Astrocyte of the hippocampus (primary cell): Measurements from ENCODE around the gene TFAP2C.
"Not testable (repeated sequence)": the region's sequence is repeated elsewhere in the genome, so short reads cannot be mapped to it uniquely, and the experiment has no call there.

Experiments
- DNase-seq: peaks from one replicate; pipeline ENCODE4 v3.0.0; 2011; ENCODE audit warnings: low read depth, low spot score

TFAP2C gene

DNA sequence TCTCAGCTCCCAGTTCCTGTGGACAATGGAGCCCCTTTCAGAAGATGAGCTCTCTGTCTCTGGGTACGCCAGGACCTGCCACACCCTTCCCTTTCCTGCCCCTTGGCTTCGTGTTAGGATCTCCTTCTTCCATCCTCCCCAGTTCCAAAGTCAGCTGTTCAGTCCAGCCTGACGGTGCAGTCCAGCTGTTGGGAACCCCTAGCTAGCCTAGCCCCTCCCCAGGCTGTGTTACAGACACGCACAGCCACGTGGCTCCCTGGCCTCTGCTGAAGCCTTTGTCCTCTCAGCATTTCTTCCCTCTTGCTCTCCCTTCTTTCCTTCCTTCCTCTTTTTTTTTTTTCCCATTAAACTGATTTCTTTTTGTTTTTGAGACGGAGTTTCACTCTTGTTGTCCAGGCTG lies 12.4 kb upstream of the TFAP2C start:
- no peak for DNase-seq

DNA sequence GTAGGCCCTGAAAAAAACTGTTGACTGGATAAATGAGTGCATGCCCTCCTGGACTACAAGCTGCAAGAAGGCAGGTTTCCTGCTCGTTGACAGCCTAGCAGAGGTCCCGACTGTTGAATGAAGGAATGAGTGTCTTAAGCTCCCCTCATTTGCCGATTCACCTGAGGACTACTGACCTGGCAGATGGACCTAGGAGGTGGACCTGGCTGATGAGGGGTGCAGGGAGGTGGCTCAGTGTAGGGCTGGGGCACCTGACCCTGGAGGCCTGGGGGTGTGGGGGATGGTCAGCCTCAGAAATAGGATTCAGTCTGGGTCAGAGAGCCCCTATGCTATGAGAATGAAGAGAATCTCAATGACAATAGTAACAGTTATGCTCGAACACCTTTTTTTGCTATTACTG lies 11.6 kb upstream of the TFAP2C start:
- no peak for DNase-seq

GRCh38 chr20:56621730-56622129 lies 7.4 kb upstream of the TFAP2C start:
- peak; percentile 24 for DNase-seq

DNA sequence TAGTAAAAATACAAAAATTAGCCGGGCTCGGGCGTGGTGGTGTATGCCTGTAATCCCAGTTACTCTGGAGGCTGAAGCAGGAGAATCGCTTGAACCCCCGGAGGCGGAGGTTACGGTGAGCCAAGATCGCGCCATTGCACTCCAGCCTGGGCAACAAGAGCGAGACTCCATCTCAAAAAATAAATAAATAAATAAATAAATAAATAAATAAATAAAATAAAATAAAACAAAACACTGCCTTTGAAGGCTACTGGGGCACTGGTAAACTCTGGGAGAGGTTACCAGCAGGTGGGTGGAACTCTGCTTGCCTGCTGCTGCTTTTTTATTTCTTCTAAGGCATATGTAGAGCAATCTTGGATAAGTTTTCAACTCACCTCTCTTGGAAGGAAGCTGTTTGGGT lies 5.2 kb upstream of the TFAP2C start:
- not testable (repeated sequence) for DNase-seq

DNA sequence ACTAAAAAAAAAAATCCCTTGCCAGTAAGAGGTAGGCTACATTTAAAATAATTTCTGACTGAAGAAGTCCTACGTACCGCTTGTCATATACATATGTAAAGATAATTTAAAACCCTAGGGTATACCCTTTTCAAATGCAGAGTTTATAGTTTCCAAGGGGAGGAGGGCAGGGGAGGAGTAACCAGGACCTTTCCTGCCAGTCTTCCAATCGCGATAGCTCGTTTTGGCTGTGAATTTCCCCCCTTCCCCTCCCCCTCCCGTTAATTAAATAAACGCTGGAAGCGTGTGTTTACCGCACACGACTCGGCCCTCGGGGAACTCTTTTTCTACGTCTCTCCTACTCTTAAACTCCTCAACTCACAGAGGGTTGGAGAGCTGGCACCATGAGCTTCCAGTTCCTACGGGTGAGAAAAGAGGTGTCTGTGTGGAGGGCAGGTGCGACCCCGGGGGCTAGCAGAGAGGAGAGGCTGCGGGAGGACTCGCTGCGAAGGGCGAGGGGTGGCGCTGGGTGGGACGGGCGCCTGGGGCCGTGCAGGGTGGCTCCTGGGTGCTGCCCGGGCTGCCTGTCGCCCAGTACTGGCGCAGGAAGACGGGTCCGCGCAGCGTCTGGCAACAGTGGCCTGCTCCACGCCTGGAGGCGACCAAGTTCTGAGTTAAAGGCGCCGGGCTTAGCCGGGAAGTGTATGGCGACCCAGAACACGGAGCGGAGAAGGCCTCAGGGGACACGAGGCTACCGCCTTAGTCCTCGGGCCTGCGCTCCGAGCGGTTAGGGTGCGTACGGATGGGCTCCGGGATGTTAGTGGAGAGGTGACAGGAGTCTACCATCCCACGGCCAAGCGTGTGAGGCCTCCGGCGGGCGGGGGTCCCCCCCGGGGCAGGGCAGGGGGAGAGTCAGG lies 4.1 kb upstream of the TFAP2C start:
- no peak for DNase-seq

- DNase-seq, result no peak
Measured at GRCh38 chr20:56625837-56626236, 3.3 kb upstream of the TFAP2C start.

DNA sequence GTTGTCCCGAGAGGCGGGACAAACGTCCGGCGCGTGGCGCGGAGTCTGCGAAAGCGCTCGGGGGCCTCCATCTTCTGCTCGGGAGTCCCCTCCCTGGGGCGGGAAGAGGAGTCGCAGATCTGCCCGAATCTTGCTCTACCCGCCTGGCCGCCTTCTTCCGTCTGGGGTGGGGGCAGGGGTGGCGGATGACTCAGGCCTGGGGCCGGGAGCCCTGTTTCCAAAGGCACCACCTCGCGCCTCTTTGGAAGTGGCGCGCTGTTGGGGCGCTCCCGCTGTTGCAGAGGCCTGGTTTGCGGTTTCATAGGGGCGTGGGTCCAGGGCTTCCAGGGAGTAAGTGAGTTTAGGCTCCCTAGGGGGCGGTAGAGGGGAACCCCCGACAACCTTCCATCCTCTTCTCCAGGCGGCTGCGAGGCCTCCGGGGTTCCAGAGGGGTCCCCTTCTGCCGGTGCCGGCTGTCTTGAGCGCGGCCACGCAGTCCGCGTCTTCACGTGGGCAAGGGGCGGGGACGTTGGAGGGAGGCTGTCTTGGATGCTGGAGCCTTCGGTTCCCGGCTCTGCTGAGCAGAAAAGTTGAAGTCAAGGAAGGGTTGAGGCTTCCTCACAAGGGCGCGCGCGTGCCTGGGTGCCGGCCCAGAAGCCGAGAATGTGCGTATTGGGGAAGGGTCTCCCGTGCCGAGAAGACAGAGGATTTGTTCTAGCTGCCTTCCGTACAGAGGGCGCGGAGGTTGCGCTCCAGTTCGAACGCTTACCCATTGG lies 2.6 kb upstream of the TFAP2C start:
- DNase-seq, result peak; percentile 42

DNA sequence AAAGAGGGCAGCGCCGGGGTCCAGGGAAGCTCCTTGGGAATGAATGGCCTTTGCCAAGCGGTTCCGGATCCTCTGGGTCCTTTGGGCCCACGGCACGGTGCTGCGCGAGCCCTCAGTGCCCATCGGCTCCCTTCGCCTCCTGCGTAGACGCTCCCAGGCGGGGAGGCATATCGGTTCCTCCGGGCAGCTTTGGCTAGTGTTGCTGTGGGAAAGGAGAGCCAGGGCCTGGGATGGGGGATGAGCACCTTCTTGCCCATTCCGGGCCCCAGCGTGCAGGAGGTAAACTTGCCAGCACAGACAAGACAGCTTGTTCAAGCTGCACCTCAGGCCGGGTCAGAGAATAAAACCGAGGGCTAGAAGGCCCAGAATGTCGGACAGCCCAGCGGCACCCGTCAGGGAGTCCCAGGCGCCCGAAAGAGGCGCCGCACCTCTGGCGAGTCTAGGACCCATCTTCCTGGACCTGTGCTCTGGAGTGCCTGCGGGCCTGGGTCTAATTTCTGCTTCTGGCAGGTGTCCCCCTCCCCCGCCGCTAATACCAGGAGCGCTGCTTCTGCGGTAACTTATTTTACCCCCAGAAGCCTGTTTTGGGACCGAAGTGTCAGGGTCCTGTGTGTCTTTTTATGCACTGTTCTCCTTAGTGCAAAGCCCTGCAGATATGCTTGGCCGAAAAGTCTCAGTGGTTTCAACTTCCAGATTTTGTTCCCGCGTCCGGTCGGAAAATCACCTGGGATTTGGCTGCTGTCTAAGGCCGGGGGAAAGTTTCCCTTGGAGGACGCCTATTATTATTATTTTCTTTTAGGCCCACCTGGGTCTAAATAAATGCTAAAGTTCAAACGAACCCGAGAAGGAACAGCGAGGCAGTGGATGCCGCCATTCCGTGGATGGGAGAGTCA lies 1.7 kb upstream of the TFAP2C start:
- no peak for DNase-seq

DNA sequence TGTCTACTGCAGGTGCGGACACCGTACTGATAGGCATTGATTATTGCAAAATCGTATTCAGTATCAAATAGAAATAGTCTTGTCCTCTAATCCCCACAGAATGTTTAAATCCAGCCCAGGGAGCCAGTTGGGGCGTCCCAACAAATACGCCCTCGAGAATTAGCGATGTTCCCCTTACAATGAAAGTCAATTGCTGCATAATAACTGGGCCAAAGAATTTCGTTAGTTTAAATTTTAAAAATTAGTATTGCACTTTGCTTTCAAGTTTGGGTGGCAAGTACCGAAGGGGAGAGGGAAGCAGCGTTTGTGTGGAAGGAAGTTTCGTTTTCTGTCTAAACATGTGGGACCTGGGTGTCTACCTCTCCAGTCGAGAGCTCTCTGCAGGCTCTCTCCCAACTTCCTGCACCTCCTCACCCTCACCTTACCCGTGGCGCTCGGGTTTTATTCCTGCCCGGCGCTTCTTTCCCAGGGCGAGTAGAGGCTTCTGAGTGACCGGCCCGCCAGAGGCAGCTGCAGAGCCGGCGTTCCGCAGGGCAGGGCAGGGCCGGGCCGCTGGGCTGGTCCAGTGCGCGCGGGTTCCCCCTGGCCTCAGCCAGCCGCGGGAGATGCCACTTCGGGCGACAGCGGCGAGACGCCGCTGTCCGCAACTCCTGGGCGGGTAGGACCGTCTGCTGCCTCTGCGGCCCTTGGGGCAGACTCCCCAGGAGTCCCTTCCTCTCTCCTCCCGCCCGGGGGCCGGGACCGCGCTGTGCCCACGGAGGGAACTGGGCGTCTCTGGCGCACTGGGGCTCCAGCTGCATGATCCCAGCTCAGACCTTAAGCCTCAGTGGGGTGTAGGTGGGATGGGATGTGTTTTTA lies 862 bp upstream of the TFAP2C start:
- peak; percentile 59 for DNase-seq

- peak; percentile 55 for DNase-seq
Measured at GRCh38 chr20:56629464-56630085, 469 bp downstream of the TFAP2C start.

- DNase-seq, result peak; percentile 95
Measured at GRCh38 chr20:56630086-56630493, 984 bp downstream of the TFAP2C start.

DNA sequence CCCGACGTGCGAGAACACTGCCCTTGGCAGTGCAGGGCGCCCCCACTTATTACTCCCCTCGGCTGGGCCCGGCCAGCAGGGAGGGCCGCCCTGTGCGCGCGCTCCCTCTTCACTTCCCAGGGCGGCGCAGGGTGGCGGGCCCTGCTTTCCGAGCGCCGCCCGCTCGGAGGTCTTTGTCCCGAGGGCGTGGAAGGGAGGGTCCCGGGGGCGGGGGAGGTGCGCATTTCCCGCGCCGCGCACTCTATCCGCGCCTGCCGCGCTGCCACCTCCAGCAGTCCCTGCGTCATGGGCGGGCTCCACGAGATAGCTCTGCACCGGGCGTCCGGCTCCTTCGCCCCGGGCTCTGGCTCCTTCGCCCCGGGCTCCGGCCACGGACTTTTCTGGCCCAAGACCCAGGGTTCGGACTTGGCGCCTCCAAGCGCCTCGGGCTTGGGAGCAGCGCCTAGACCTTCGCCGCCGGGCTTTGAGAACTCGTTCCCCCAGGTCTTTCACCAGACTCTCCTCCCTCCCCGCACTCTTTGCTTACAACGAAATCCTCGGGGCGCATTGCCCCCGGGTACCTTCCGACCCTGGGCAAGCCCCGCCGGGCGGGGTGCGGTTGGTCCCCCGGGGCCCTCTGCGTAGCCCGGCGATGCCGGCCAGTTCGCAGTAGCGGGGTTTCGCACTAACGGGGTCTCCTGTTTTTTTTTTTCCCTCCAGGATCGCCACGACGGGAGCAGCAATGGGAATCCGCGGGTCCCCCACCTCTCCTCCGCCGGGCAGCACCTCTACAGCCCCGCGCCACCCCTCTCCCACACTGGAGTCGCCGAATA lies 1.6 kb downstream of the TFAP2C start:
- peak; percentile 80 for DNase-seq

- DNase-seq, result peak; percentile 51
Measured at GRCh38 chr20:56631318-56631989, 2.3 kb downstream of the TFAP2C start.

GRCh38 chr20:56631990-56632327 lies 2.9 kb downstream of the TFAP2C start:
- DNase-seq, result peak; percentile 56

DNA sequence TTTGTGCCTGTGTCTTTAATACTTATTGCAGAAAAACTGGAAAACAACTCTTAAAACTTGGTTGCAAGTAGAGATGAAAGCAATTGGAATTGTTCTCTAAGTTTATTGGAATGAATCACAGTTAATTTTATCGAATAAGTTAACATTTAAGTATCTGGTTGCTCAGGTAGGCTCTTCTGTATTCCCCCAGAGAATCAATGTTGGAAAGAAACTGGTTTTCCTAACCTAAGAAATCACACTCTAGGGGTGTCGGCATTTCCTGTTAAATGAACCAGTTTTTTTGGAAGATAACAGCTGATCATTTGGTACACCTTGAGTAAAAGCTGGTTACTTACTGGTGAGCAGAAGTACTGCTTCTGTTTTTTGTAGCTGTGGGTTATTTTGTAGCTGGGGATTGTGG lies 5.2 kb downstream of the TFAP2C start:
- DNase-seq, result no peak

DNA sequence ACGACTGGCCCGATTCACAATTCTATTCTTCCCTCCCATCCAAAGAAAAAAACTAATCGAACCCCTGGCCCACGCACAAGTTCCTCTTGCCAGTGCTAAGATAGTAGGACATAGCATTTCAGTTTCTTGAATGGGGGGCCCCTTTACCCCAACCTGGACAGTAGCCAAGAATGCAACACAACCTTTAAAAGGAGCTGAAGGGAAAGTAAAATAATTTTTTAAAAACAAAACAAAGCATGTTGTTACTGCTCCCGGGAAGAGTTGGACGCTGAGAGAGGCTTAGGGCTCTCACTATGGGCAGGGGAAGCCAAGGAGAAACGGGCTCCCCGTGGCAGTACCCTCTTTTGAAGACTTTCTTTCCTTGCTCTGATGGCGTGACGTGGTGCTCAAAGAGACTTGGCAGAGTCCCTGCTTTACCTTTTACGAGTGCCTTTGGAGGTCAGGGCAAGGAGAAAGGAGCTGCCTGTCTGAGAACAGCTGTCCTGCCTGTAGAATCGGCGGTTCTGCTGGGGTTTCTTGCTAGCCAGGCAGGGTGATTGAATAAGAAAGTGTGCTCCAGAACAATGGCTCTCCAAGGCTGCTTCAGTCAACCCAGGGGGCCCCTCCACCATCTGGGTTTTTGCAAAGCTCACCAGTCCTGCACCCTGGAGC lies 5.8 kb downstream of the TFAP2C start:
- peak; percentile 62 for DNase-seq

- peak; percentile 75 for DNase-seq
Measured at GRCh38 chr20:56636716-56637115, 7.6 kb downstream of the TFAP2C start.

- peak; percentile 67 for DNase-seq
Measured at GRCh38 chr20:56637576-56637975, 8.5 kb downstream of the TFAP2C start.

DNA sequence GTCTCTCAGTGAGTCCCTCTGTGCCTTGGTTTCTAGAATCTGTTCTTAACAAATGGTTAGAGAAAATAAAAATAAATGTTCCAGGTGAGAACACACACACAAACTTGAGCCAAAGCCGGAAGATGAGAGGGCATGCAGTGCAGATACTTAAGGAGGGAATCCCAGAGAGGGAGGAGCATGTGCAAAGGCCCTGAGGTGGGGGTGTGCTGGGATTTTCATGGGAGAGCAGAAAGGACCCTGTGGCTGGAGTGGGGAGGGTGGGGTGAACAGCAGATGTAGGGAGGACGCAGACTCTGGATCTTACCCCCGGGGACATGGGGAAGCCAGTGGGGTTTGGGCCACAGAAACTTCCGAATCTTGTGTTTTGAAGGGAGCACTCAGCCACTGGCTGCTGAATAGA lies 17.5 kb downstream of the TFAP2C start:
- no peak for DNase-seq
